MV-4-11 (cell line): ENCODE results near the gene MYBPC1.
"Not testable (repeated sequence)": the region's sequence is repeated elsewhere in the genome, so short reads cannot be mapped to it uniquely, and the experiment has no call there.

ENCODE experiments used
- DNase-seq: peaks from one replicate; lab custom pipeline; 2025; lab: John Stamatoyannopoulos, UW

The MYBPC1 gene

GRCh38 chr12:101734482-101734881, 139.7 kb downstream of the MYBPC1 start:
- DNase-seq, result not testable (repeated sequence)
